Esophagus squamous epithelium (tissue), 4 donors: ENCODE data around the gene MAPK1IP1L.

Source experiments
- POLR2A ChIP-seq, 4 donors: fragments of 450-650 bp; IDR thresholded peaks; one replicate each; pipeline ENCODE4 v1.6.1; 2017; ENCODE audit warnings: antibody characterized with exemption in 4 of 4, mild to moderate bottlenecking in 4 of 4, moderate library complexity in 3 of 4
- TF ChIP-seq, protein P1 (sequence below), 6 experiments: fragments of 450-650 bp in 4 of 6; fragments of 200-600 bp in 2 of 6; sonication (generic) in 2 of 6; IDR thresholded peaks; one replicate each; pipeline ENCODE4 v1.5.1; 2016 to 2019; ENCODE audit warnings: antibody characterized with exemption in 6 of 6, mild to moderate bottlenecking in 4 of 6, moderate library complexity in 4 of 6

DNA sequence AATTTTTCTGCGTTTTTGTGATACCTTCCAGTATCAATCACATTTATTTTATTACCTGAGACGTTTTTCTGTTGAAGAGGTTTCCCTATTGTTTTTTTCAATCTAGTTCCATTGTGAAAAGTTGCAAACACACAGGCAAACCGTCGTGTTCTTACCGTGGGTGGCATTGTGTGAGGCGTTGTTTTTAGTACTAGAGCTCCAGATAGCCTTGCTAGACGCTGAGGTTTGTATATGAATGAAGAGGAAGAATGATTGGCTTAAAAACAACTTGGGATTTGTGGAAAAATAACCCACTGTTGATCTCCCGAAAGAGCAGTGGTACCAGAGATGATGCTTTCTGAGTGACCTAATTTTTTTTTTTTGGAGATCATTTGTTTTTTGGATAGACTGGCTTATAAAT lies 23.4 kb upstream of the MAPK1IP1L start:
- TF ChIP-seq POLR2A (IDR thresholded peaks at IDR 0.05) = no peak
- TF ChIP-seq, protein P1, sequence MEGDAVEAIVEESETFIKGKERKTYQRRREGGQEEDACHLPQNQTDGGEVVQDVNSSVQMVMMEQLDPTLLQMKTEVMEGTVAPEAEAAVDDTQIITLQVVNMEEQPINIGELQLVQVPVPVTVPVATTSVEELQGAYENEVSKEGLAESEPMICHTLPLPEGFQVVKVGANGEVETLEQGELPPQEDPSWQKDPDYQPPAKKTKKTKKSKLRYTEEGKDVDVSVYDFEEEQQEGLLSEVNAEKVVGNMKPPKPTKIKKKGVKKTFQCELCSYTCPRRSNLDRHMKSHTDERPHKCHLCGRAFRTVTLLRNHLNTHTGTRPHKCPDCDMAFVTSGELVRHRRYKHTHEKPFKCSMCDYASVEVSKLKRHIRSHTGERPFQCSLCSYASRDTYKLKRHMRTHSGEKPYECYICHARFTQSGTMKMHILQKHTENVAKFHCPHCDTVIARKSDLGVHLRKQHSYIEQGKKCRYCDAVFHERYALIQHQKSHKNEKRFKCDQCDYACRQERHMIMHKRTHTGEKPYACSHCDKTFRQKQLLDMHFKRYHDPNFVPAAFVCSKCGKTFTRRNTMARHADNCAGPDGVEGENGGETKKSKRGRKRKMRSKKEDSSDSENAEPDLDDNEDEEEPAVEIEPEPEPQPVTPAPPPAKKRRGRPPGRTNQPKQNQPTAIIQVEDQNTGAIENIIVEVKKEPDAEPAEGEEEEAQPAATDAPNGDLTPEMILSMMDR (IDR thresholded peaks at IDR 0.05) = no peak
